PFSK-1 (cell line): ENCODE data around the gene NAALADL1.

Experiments used
- POLR2AphosphoS5 ChIP-seq: IDR thresholded peaks from 2 replicates; pipeline ENCODE4 v1.6.1; 2012; ENCODE audit warnings: low read depth, mild to moderate bottlenecking, control low read depth, low read length, moderate library complexity
- REST ChIP-seq, 2 experiments: IDR thresholded peaks; 2 replicates each; pipeline versions ENCODE4 v1.6.1 to v1.8.0; 2011 to 2012; ENCODE audit warnings: low read depth in 2 of 2, low read length in 2 of 2, control low read depth in 1 of 2, inconsistent platforms in 1 of 2, mild to moderate bottlenecking in 1 of 2, moderate library complexity in 1 of 2; ENCODE audit not compliant: insufficient read depth in 1 of 2

- TF ChIP-seq REST (IDR thresholded peaks at IDR 0.05; ENCODE audit: insufficient read depth in 1 of 2, low read depth in 2 of 2, low read length in 2 of 2) (no peak), POLR2AphosphoS5 (no peak)
Observed at GRCh38 chr11:65096926-65097325, 38.6 kb upstream of the NAALADL1 start.
